ENCODE measurements around the gene BOLA3.
"Not testable (repeated sequence)": the region's sequence is repeated elsewhere in the genome, so short reads cannot be mapped to it uniquely, and the experiment has no call there.

GRCh38 chr2:74123955-74124354, 23.8 kb downstream of the BOLA3 start:
- TF ChIP-seq CTCF (IDR thresholded peaks at IDR 0.05); TCF7L2 (IDR thresholded peaks at IDR 0.05; ENCODE audit: low read depth, low read length); REST (IDR thresholded peaks at IDR 0.05; ENCODE audit: insufficient read depth in 1 of 2, low read depth in 2 of 2, low read length in 1 of 2); POLR2AphosphoS5 (IDR thresholded peaks at IDR 0.05; ENCODE audit: low read depth, low read length): not testable (repeated sequence)
